HEK293T (cell line): Measurements from ENCODE around the gene GPRC5A.

Source experiments
- FOXA1 ChIP-seq: fragments of 450-650 bp; IDR thresholded peaks from 2 replicates; pipeline ENCODE4 v1.6.1; 2016; ENCODE audit warnings: mild to moderate bottlenecking
- NFRKB ChIP-seq: fragments of 450-650 bp; IDR thresholded peaks from 2 replicates; pipeline ENCODE4 v1.6.1; 2016; ENCODE audit warnings: mild to moderate bottlenecking, moderate library complexity
- SP1 ChIP-seq: fragments of 450-650 bp; IDR thresholded peaks from 2 replicates; pipeline ENCODE4 v1.6.1; 2017
- TARDBP ChIP-seq: fragments of 450-650 bp; IDR thresholded peaks from 2 replicates; pipeline ENCODE4 v1.6.1; 2016
- ZNF384 ChIP-seq: fragments of 450-650 bp; IDR thresholded peaks from 2 replicates; pipeline ENCODE4 v1.6.1; 2016

DNA sequence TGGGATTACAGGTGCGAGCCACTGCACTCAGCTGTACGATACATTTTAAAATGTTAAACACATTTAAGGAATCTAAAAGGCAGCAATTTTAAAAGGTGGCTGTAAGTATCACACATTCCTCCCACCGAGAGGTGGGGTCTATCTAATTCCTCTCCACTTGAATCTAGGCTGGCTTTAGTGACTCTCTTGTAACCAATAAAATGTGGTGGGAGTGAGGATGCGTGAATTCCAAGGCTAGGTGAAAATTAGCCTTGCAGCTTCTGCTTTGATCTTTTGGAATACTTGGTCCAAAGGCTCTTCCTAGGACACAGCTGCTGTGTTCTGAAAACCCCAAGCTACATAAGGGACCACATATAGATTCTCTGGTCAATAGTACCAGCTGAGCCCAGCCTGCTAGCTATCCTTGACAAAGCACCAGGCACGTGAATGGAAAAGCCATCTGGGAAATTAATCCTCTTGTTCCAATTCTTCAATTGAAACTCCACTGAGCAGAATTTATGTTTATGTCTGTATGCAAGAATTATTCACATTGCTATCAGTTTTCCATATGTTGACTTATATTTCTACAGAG lies 69.4 kb downstream of the GPRC5A start:
- TF ChIP-seq NFRKB (no peak), SP1 (no peak), ZNF384 (no peak), TARDBP (no peak), FOXA1 (no peak)
